GM10248 (cell line): Measurements from ENCODE around the gene ZNF835.

Experiments
- CTCF ChIA-PET: fragments of 300-600 bp; sonication (Branson Sonifier 250); formaldehyde crosslinking; extraction: SDS; loops from one replicate; lab custom pipeline; 2021; ENCODE audit warnings: antibody characterized with exemption; lab: Yijun Ruan, JAX
- POLR2A ChIA-PET: fragments of 350-650 bp; sonication (Branson Sonifier 250); formaldehyde crosslinking; extraction: SDS; loops from one replicate; lab custom pipeline; 2020; ENCODE audit warnings: antibody characterized with exemption; lab: Yijun Ruan, JAX
- DNase-seq: peaks from one replicate; pipeline ENCODE4 v3.0.0; 2012; ENCODE audit errors: extremely low spot score
- CTCF ChIP-seq: IDR thresholded peaks from 2 replicates; pipeline ENCODE4 v1.5.1; 2012; ENCODE audit warnings: mild to moderate bottlenecking, low read depth; ENCODE audit errors: extremely low read depth, missing control alignments, control extremely low read depth

ZNF835 gene

GRCh38 chr19:56671613-56671994, at the start of gene ZNF835:
TSS of gene ZNF835 (minus strand) at chr19:56671757. CDS start at chr19:56665198, 6,559 bp downstream.
- peak; percentile 31 for DNase-seq
- TF ChIP-seq CTCF = no peak

GRCh38 chr19:56720281-56720680, 48.7 kb upstream of the ZNF835 start:
- TF ChIP-seq CTCF = no peak
- DNase-seq = no peak
- ChIA-PET POLR2A (no interaction called here), CTCF (no interaction called here)

More at GRCh38 chr19:56671613-56671994, at the start of gene ZNF835:
- ChIA-PET CTCF (no interaction called here), POLR2A (no interaction called here)

GRCh38 chr19:56718231-56718630, 46.7 kb upstream of the ZNF835 start:
- POLR2A ChIA-PET = no interaction called here
- TF ChIP-seq CTCF = no peak
- CTCF ChIA-PET = no interaction called here
- no peak for DNase-seq

- CTCF ChIA-PET = no interaction called here
- TF ChIP-seq CTCF = no peak
- POLR2A ChIA-PET = no interaction called here
- no peak for DNase-seq
Observed at GRCh38 chr19:56712611-56713276, 41.2 kb upstream of the ZNF835 start.

- CTCF ChIA-PET = no interaction called here
- no peak for TF ChIP-seq CTCF
- POLR2A ChIA-PET = no interaction called here
- DNase-seq = no peak
Observed at GRCh38 chr19:56710437-56710836, 38.9 kb upstream of the ZNF835 start.

- CTCF ChIA-PET = no interaction called here
- POLR2A ChIA-PET = no interaction called here
- TF ChIP-seq CTCF = no peak
- DNase-seq = no peak
Observed at GRCh38 chr19:56707821-56708220, 36.3 kb upstream of the ZNF835 start.
